Naive thymus-derived CD8-positive, alpha-beta T cell (primary cell): Measurements from ENCODE around the gene HYCC2. TPM values are rescaled to one million over a fixed set of nuclear protein-coding genes. Genes with fewer than 3 reads are reported as not detected.
A peak's percentile ranks its signal among the peaks of the same experiment; 100 is the strongest.

Experiments
- ATAC-seq, 2 donors: fragments of 150-1000 bp; cut with Tn5 transposase in 1 of 2; sonication (Bioruptor Pico), chemical (Tn5 transposase) in 1 of 2; 1 replicate in 1 of 2; 2 replicates in 1 of 2; pipeline ENCODE4 v1.10.0; 2021; ENCODE audit warnings: mild to moderate bottlenecking in 2 of 2, moderate library complexity in 2 of 2
- POLR2A ChIA-PET: fragments of 350-600 bp; sonication (Branson Sonifier 250); formaldehyde crosslinking; loops from one replicate; lab custom pipeline; 2021; ENCODE audit warnings: antibody characterized with exemption; lab: Charles Lee
- DNase-seq, 10 donors: peaks; one replicate each; pipeline versions ENCODE4 v3.0.0 to v3.0.0-alpha.2; 2020 to 2022
- H3K27ac Mint-ChIP-seq, 10 donors: one replicate each; pipeline ENCODE4 v1.8.0; 2020 to 2022; ENCODE audit warnings: mild to moderate bottlenecking in 10 of 10, mixed read lengths in 10 of 10, moderate library complexity in 4 of 10, inconsistent platforms in 1 of 10
- H3K27me3 Mint-ChIP-seq, 5 donors: one replicate each; pipeline ENCODE4 v1.8.0; 2021 to 2022; ENCODE audit warnings: mixed read lengths in 5 of 5
- H3K36me3 Mint-ChIP-seq, 3 donors: one replicate each; pipeline ENCODE4 v1.8.0; 2020 to 2022; ENCODE audit warnings: mixed read lengths in 3 of 3, mild to moderate bottlenecking in 2 of 3, inconsistent platforms in 1 of 3
- H3K4me1 Mint-ChIP-seq, 4 donors: one replicate each; pipeline ENCODE4 v1.8.0; 2021 to 2022; ENCODE audit warnings: mixed read lengths in 4 of 4
- H3K4me3 Mint-ChIP-seq, 10 donors: one replicate each; pipeline ENCODE4 v1.8.0; 2020 to 2022; ENCODE audit warnings: mild to moderate bottlenecking in 10 of 10, mixed read lengths in 10 of 10, moderate library complexity in 6 of 10, inconsistent platforms in 1 of 10
- H3K9me3 Mint-ChIP-seq, 9 donors: one replicate each; pipeline ENCODE4 v1.8.0; 2020 to 2022; ENCODE audit warnings: mixed read lengths in 9 of 9, mild to moderate bottlenecking in 3 of 9, inconsistent platforms in 1 of 9, moderate library complexity in 1 of 9
- polyA plus RNA-seq, 3 donors: library from polyadenylated mRNA; unstranded; fragments of 300-500 nt; fragmentation: Illumina TruSeq; gene quantifications; one replicate each; pipeline ENCODE4 v1.2.3, GENCODE V29; 2021
- total RNA-seq, 8 experiments: library from RNA in 2 of 8; stranded (reverse) in 2 of 8; gene quantifications; one replicate each; pipeline ENCODE4 v1.2.3 and lab custom pipeline; 2021 to 2026

Gene HYCC2
- total and polyA plus RNA-seq, 5 experiments from 2014 or later = 20.8 to 38.1 (median 32.5) TPM

GRCh38 chr2:201110615-201111014 lies 39.1 kb upstream of the HYCC2 start:
- no peak overlapping the region for H3K4me3 Mint-ChIP-seq
- DNase-seq (no peak), ATAC-seq (no peak)
- no peak overlapping the region for H3K27ac Mint-ChIP-seq
- H3K9me3 Mint-ChIP-seq = peaks cover 0 to 3% (median 0%) of the 10 kb centered on the region in 9 donors
- H3K27me3 Mint-ChIP-seq = no peaks in the 10 kb centered on the region
- H3K4me1 Mint-ChIP-seq = peaks cover 16 to 28% (median 22%) of the 10 kb centered on the region in 4 donors
- H3K36me3 Mint-ChIP-seq = peaks cover 0 to 4% (median 1%) of the 10 kb centered on the region in 3 donors
- POLR2A ChIA-PET = no interaction called here

DNA sequence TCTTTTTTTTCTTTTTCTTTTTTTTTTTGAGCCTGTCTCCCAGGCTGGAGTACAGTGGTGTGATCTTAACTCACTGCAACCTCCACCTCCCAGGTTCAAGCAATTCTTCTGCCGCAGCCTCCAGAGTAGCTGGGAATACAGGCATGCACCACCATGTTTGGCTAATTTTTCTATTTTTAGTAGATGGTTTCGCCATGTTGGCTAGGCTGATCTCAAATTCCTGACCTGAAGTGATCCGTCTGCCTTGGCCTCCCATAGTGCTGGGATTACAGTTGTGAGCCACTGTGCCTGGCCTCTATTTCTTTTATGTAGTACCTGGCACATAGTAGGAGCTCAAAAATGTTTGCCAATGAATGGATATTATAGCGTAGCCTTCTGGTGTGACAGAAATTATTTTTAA lies 37.7 kb upstream of the HYCC2 start:
- Mint-ChIP-seq H3K4me3 (no peak overlapping the region), H3K27ac (no peak overlapping the region), H3K4me1 (peaks cover 6 to 15% (median 12%) of the 10 kb centered on the region in 4 donors), H3K36me3 (peaks cover 3 to 6% (median 4%) of the 10 kb centered on the region in 3 donors), H3K9me3 (peaks cover 0 to 3% (median 0%) of the 10 kb centered on the region in 9 donors), H3K27me3 (no peaks in the 10 kb centered on the region)
- POLR2A ChIA-PET = interaction anchor here (0.5 kb wide), 1 partner anchor 215 kb away, joined by 6 read pairs; no protein-coding TSS in a partner anchor
- DNase-seq (no peak), ATAC-seq (no peak)

DNA sequence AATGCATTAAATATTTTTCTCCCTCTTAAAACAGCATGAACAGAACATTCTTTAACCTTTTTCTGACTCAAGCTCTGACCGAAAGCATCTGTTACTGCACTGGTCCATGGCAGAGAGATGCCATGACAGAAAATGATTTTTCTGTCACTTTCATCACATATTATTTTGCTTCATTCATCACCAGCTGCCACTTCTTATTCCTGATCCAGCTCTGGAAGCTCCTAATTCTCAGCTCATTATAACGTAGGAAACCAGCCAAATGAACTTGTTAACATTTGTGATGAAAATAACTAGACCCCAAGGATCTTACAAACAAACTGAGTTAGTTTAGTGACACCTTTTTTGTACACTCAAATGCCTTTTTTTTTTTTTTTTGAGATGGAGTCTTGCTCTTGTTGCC lies 36.9 kb upstream of the HYCC2 start:
- peaks cover 3 to 6% (median 4%) of the 10 kb centered on the region in 3 donors for H3K36me3 Mint-ChIP-seq
- no peak overlapping the region for H3K4me3 Mint-ChIP-seq
- H3K4me1 Mint-ChIP-seq = peaks cover 2 to 10% (median 8%) of the 10 kb centered on the region in 4 donors
- no peak overlapping the region for H3K27ac Mint-ChIP-seq
- no peak for DNase-seq
- ATAC-seq = no peak
- no peaks in the 10 kb centered on the region for H3K27me3 Mint-ChIP-seq
- POLR2A ChIA-PET = interaction anchor here (1.6 kb wide), 1 partner anchor 8 kb away, joined by 8 read pairs; the partner anchor contains the start of gene CFLAR
- peaks cover 0 to 3% (median 0%) of the 10 kb centered on the region in 9 donors for H3K9me3 Mint-ChIP-seq

- Mint-ChIP-seq H3K27me3 (no peaks in the 10 kb centered on the region), H3K4me3 (no peak overlapping the region), H3K4me1 (peaks cover 0 to 6% (median 5%) of the 10 kb centered on the region in 4 donors), H3K27ac (peak overlapping the region in 1 of 10 donors; percentile 16), H3K36me3 (peaks cover 3 to 6% (median 4%) of the 10 kb centered on the region in 3 donors), H3K9me3 (peaks cover 0 to 3% (median 0%) of the 10 kb centered on the region in 9 donors)
- POLR2A ChIA-PET = interaction anchor here (1.6 kb wide), 1 partner anchor 9 kb away, joined by 8 read pairs; the partner anchor contains the start of gene CFLAR
- ATAC-seq = no peak
- DNase-seq = no peak
These were observed 36.2 kb upstream of the HYCC2 start for GRCh38 chr2:201107624-201108023.

GRCh38 chr2:201105759-201106158 lies 34.3 kb upstream of the HYCC2 start:
- Mint-ChIP-seq H3K4me1 (peaks cover 0 to 5% (median 0%) of the 10 kb centered on the region in 4 donors), H3K27ac (no peak overlapping the region), H3K4me3 (no peak overlapping the region), H3K36me3 (peaks cover 3 to 6% (median 4%) of the 10 kb centered on the region in 3 donors), H3K27me3 (no peaks in the 10 kb centered on the region), H3K9me3 (peaks cover 0 to 3% (median 0%) of the 10 kb centered on the region in 9 donors)
- ATAC-seq (no peak), DNase-seq (no peak)
- POLR2A ChIA-PET = interaction anchor here (1.2 to 1.3 kb wide), 2 partner anchors 11 to 12 kb away, joined by 4 to 5 read pairs; partner anchors contain the start of gene CFLAR

DNA sequence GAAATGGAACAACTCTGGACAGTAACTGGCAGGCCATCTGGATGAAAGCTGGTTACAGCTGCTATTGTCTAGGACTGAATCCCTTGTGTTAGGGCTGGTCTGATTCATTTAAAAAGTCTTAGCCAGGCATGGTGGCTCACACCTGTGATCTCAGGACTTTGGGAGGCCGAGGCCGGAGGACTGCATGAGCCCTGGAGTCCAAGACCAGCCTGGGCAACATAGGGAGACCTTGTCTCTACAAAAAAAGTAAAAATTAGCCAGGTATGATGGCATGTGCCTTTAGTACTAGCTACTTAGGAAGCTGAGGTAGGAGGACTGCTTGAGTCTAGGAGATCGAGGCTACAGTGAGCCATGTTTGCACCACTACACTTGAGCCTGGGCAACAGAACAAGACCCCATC lies 29.0 kb upstream of the HYCC2 start:
- no peak overlapping the region for H3K4me3 Mint-ChIP-seq
- DNase-seq (no peak), ATAC-seq (no peak)
- H3K27ac Mint-ChIP-seq = peak overlapping the region in 1 of 10 donors; percentile 51
- POLR2A ChIA-PET = interaction anchor here (0.6 to 1.6 kb wide), 2 partner anchors 16 to 1189 kb away, joined by 3 to 8 read pairs; partner anchors contain the start of genes C2orf69 and CFLAR
- no peaks in the 10 kb centered on the region for H3K9me3 Mint-ChIP-seq
- no peaks in the 10 kb centered on the region for H3K27me3 Mint-ChIP-seq
- H3K36me3 Mint-ChIP-seq = peaks cover 0 to 5% (median 2%) of the 10 kb centered on the region in 3 donors
- no peaks in the 10 kb centered on the region for H3K4me1 Mint-ChIP-seq

- Mint-ChIP-seq H3K4me3 (no peak overlapping the region), H3K27ac (no peak overlapping the region), H3K36me3 (peaks cover 0 to 12% (median 4%) of the 10 kb centered on the region in 3 donors), H3K4me1 (no peaks in the 10 kb centered on the region), H3K27me3 (no peaks in the 10 kb centered on the region), H3K9me3 (no peaks in the 10 kb centered on the region)
- DNase-seq (no peak), ATAC-seq (no peak)
- POLR2A ChIA-PET = no interaction called here
These were observed 22.1 kb upstream of the HYCC2 start for GRCh38 chr2:201093573-201093972.

DNA sequence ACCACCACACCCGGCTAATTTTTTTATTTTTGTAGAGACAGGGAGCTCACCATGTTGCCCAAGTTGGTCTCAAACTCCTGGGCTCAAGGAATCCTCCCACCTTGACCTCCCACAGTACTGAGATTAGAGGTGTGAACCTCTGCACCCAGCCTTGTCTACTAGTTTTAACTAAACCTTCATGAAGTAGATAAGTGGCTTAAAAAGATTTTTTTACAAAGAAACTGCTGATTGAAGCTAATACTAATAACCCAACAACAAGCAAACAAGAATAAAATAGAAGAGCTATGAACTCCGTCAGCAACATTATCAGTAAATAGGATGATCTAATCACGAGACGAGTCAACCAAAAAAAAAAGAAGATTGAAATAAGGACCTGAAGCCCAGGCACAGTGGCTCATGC lies 19.1 kb upstream of the HYCC2 start:
- DNase-seq = no peak
- no peaks in the 10 kb centered on the region for H3K9me3 Mint-ChIP-seq
- ATAC-seq = no peak
- no peaks in the 10 kb centered on the region for H3K4me1 Mint-ChIP-seq
- H3K36me3 Mint-ChIP-seq = peaks cover 0 to 39% (median 13%) of the 10 kb centered on the region in 3 donors
- H3K27me3 Mint-ChIP-seq = no peaks in the 10 kb centered on the region
- H3K4me3 Mint-ChIP-seq = no peak overlapping the region
- H3K27ac Mint-ChIP-seq = peak overlapping the region in 2 of 10 donors; percentile 53 to 65
- POLR2A ChIA-PET = no interaction called here

DNA sequence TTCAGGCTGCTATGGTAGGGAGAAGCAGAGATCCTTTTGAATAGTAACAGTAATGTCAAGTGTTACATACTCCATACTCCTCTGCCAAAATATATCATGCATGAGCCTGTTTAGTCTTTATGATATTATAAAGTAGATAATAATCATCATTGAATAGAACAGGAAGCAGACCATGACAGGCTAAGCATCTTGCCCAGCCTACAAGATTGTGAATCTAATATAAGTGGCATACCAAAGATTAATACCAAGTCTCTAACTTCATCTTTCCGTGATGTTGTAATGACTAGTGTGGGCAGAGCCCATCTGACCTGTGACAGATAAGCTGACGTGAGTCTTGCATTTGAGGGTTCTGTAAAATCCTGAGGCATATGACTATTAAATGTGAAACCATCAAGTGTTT lies 13.4 kb upstream of the HYCC2 start:
- H3K36me3 Mint-ChIP-seq = peaks cover 0 to 81% (median 22%) of the 10 kb centered on the region in 3 donors
- peaks cover 0 to 13% (median under 1%) of the 10 kb centered on the region in 4 donors for H3K4me1 Mint-ChIP-seq
- H3K9me3 Mint-ChIP-seq = no peaks in the 10 kb centered on the region
- POLR2A ChIA-PET = interaction anchor here (0.8 kb wide), 1 partner anchor 225 kb away, joined by 6 read pairs; no protein-coding TSS in a partner anchor
- DNase-seq (no peak), ATAC-seq (no peak)
- H3K27ac Mint-ChIP-seq = peak overlapping the region in 6 of 10 donors; percentile 1 to 61 (median 32)
- H3K27me3 Mint-ChIP-seq = no peaks in the 10 kb centered on the region
- no peak overlapping the region for H3K4me3 Mint-ChIP-seq

DNA sequence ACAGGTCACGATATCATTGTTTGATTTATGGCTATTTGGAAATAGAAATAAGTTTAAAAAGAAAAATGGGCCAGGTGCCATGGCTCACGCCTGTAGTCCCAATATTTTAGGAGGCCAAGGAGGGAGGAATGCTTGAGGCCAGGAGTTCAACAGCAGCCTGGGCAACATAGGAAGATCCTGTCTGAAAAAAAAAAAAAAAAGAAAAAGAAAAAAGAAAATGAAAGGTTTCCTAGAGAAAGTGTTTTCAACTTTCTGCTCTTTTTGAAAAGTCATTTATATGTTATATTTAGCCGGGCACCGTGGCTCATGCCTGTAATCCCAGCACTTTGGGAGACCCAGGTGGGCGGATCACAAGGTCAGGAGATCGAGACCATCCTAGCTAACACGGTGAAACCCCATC lies 3.5 kb upstream of the HYCC2 start:
- H3K27ac Mint-ChIP-seq = peak overlapping the region in 2 of 10 donors; percentile 30 to 33
- H3K36me3 Mint-ChIP-seq = peaks cover 0 to 17% (median 4%) of the 10 kb centered on the region in 3 donors
- ATAC-seq (no peak), DNase-seq (no peak)
- H3K9me3 Mint-ChIP-seq = no peaks in the 10 kb centered on the region
- H3K27me3 Mint-ChIP-seq = peaks cover 0 to 2% (median 0%) of the 10 kb centered on the region in 5 donors
- POLR2A ChIA-PET = interaction anchor here (2.0 kb wide), 1 partner anchor 41 kb away, joined by 7 read pairs; the partner anchor contains the start of gene CFLAR
- peaks cover 13 to 37% (median 32%) of the 10 kb centered on the region in 4 donors for H3K4me1 Mint-ChIP-seq
- H3K4me3 Mint-ChIP-seq = peak overlapping the region in 2 of 10 donors; percentile 9 to 24

- Mint-ChIP-seq H3K27me3 (peaks cover 0 to 2% (median 0%) of the 10 kb centered on the region in 5 donors), H3K36me3 (peaks cover 0 to 5% (median 0%) of the 10 kb centered on the region in 3 donors), H3K9me3 (no peaks in the 10 kb centered on the region), H3K27ac (peak overlapping the region in 6 of 10 donors; percentile 13 to 85 (median 61)), H3K4me1 (peaks cover 23 to 51% (median 44%) of the 10 kb centered on the region in 4 donors), H3K4me3 (peak overlapping the region; percentile 26 to 95 (median 78))
- POLR2A ChIA-PET = interaction anchor here (0.7 to 6.3 kb wide), 4 partner anchors 44 to 184 kb away, joined by 3 to 75 read pairs (median 4); partner anchors contain the start of genes CFLAR, NIF3L1 and PPIL3
- no peak for ATAC-seq
- no peak for DNase-seq
These were observed 1.6 kb upstream of the HYCC2 start for GRCh38 chr2:201073071-201073470.

GRCh38 chr2:201072201-201072530 lies 695 bp upstream of the HYCC2 start:
- H3K4me1 Mint-ChIP-seq = peaks cover 23 to 52% (median 45%) of the 10 kb centered on the region in 4 donors

More at GRCh38 chr2:201072201-201072530, 695 bp upstream of the HYCC2 start:
- Mint-ChIP-seq H3K27ac (peak overlapping the region; percentile 94 to 99 (median 98)), H3K9me3 (no peaks in the 10 kb centered on the region), H3K36me3 (peaks cover 0 to 7% (median 0%) of the 10 kb centered on the region in 3 donors), H3K4me3 (peak overlapping the region; percentile 93 to 99 (median 96)), H3K27me3 (peaks cover 0 to 2% (median 0%) of the 10 kb centered on the region in 5 donors)
- ATAC-seq (no peak), DNase-seq (no peak)
- POLR2A ChIA-PET = interaction anchor here (0.6 to 6.3 kb wide), 8 partner anchors 16 to 183 kb away, joined by 3 to 75 read pairs (median 4); partner anchors contain the start of genes CFLAR, NIF3L1, ORC2 and PPIL3
